Measurements from ENCODE around the gene TBC1D14. TPM values are rescaled to one million over a fixed set of nuclear protein-coding genes. Genes with fewer than 3 reads are reported as not detected.

TBC1D14 gene
- 33.6 and 36.7 TPM in 2 replicates for total RNA-seq

- DNase-seq (ENCODE audit: low read depth, low spot score): peak; percentile 57
Measured at GRCh38 chr4:6909113-6909969, at the start of gene TBC1D14. Gene TBC1D14 (plus strand): TSS chr4:6909826. CDS start chr4:6923390, 13,564 bp downstream.

- no peak for DNase-seq (ENCODE audit: low read depth, low spot score)
Measured at GRCh38 chr4:6868386-6868785, 41.2 kb upstream of the TBC1D14 start.

- DNase-seq (ENCODE audit: low read depth, low spot score): no peak
Measured at GRCh38 chr4:6869944-6870343, 39.7 kb upstream of the TBC1D14 start.

- DNase-seq (ENCODE audit: low read depth, low spot score): no peak
Measured at GRCh38 chr4:6873291-6873690, 36.3 kb upstream of the TBC1D14 start.

- DNase-seq (ENCODE audit: low read depth, low spot score): peak; percentile 30
Measured at GRCh38 chr4:6873792-6874461, 35.7 kb upstream of the TBC1D14 start.

GRCh38 chr4:6874981-6875380 lies 34.6 kb upstream of the TBC1D14 start:
- DNase-seq (ENCODE audit: low read depth, low spot score): no peak

- no peak for DNase-seq (ENCODE audit: low read depth, low spot score)
Measured at GRCh38 chr4:6875431-6875831, 34.2 kb upstream of the TBC1D14 start.

- DNase-seq (ENCODE audit: low read depth, low spot score): no peak
Measured at GRCh38 chr4:6876440-6876839, 33.2 kb upstream of the TBC1D14 start.

GRCh38 chr4:6877067-6877466 lies 32.6 kb upstream of the TBC1D14 start:
- no peak for DNase-seq (ENCODE audit: low read depth, low spot score)

GRCh38 chr4:6878451-6879059 lies 31.1 kb upstream of the TBC1D14 start:
- DNase-seq (ENCODE audit: low read depth, low spot score): no peak

- DNase-seq (ENCODE audit: low read depth, low spot score): no peak
Measured at GRCh38 chr4:6880691-6881090, 28.9 kb upstream of the TBC1D14 start.

- DNase-seq (ENCODE audit: low read depth, low spot score): no peak
Measured at GRCh38 chr4:6881908-6882307, 27.7 kb upstream of the TBC1D14 start.

GRCh38 chr4:6884341-6884870 lies 25.2 kb upstream of the TBC1D14 start:
- no peak for DNase-seq (ENCODE audit: low read depth, low spot score)

GRCh38 chr4:6885953-6886557 lies 23.6 kb upstream of the TBC1D14 start:
- no peak for DNase-seq (ENCODE audit: low read depth, low spot score)

- no peak for DNase-seq (ENCODE audit: low read depth, low spot score)
Measured at GRCh38 chr4:6886886-6887285, 22.7 kb upstream of the TBC1D14 start.

GRCh38 chr4:6887591-6888371 lies 21.8 kb upstream of the TBC1D14 start:
- DNase-seq (ENCODE audit: low read depth, low spot score): no peak

- DNase-seq (ENCODE audit: low read depth, low spot score): no peak
Measured at GRCh38 chr4:6888506-6889071, 21.0 kb upstream of the TBC1D14 start.

- DNase-seq (ENCODE audit: low read depth, low spot score): no peak
Measured at GRCh38 chr4:6889101-6889735, 20.4 kb upstream of the TBC1D14 start.

GRCh38 chr4:6889736-6890324 lies 19.8 kb upstream of the TBC1D14 start:
- no peak for DNase-seq (ENCODE audit: low read depth, low spot score)

GRCh38 chr4:6890358-6890757 lies 19.3 kb upstream of the TBC1D14 start:
- no peak for DNase-seq (ENCODE audit: low read depth, low spot score)
